ENCODE measurements around the gene RPA3.

Gene RPA3

GRCh38 chr7:7707246-7707645, 11.2 kb downstream of the RPA3 start:
- no peaks in the 10 kb centered on the region for H3K27me3 Mint-ChIP-seq
- H3K4me1 Mint-ChIP-seq (ENCODE audit: low read depth), result peaks cover 22% of the 10 kb centered on the region
- no peaks in the 10 kb centered on the region for H3K9me3 Mint-ChIP-seq
- peaks cover 10% of the 10 kb centered on the region for H3K36me3 Mint-ChIP-seq (ENCODE audit: low read depth)
- H3K4me3 Mint-ChIP-seq, result no peak overlapping the region
- H3K27ac Mint-ChIP-seq, result no peak overlapping the region

- Mint-ChIP-seq H3K9me3 (no peaks in the 10 kb centered on the region), H3K27me3 (no peaks in the 10 kb centered on the region), H3K27ac (no peak overlapping the region), H3K4me1 (ENCODE audit: low read depth) (peaks cover 25% of the 10 kb centered on the region), H3K36me3 (ENCODE audit: low read depth) (peaks cover 10% of the 10 kb centered on the region), H3K4me3 (no peak overlapping the region)
These were observed 11.7 kb downstream of the RPA3 start for GRCh38 chr7:7706556-7707172.

- Mint-ChIP-seq H3K27me3 (no peaks in the 10 kb centered on the region), H3K36me3 (ENCODE audit: low read depth) (peaks cover 10% of the 10 kb centered on the region), H3K27ac (no peak overlapping the region), H3K4me1 (ENCODE audit: low read depth) (peaks cover 29% of the 10 kb centered on the region), H3K4me3 (no peak overlapping the region), H3K9me3 (no peaks in the 10 kb centered on the region)
These were observed 12.3 kb downstream of the RPA3 start for GRCh38 chr7:7706101-7706511.

- Mint-ChIP-seq H3K4me3 (no peak overlapping the region), H3K4me1 (ENCODE audit: low read depth) (peaks cover 33% of the 10 kb centered on the region), H3K36me3 (ENCODE audit: low read depth) (peaks cover 10% of the 10 kb centered on the region), H3K27me3 (no peaks in the 10 kb centered on the region), H3K9me3 (no peaks in the 10 kb centered on the region), H3K27ac (no peak overlapping the region)
These were observed 13.1 kb downstream of the RPA3 start for GRCh38 chr7:7705318-7705717.

GRCh38 chr7:7704867-7705266, 13.5 kb downstream of the RPA3 start:
- Mint-ChIP-seq H3K36me3 (ENCODE audit: low read depth) (peaks cover 14% of the 10 kb centered on the region), H3K4me3 (no peak overlapping the region), H3K4me1 (ENCODE audit: low read depth) (peaks cover 37% of the 10 kb centered on the region), H3K27ac (no peak overlapping the region), H3K27me3 (no peaks in the 10 kb centered on the region), H3K9me3 (no peaks in the 10 kb centered on the region)

- H3K27me3 Mint-ChIP-seq, result no peaks in the 10 kb centered on the region
- peaks cover 39% of the 10 kb centered on the region for H3K4me1 Mint-ChIP-seq (ENCODE audit: low read depth)
- H3K4me3 Mint-ChIP-seq, result no peak overlapping the region
- no peak overlapping the region for H3K27ac Mint-ChIP-seq
- peaks cover 15% of the 10 kb centered on the region for H3K36me3 Mint-ChIP-seq (ENCODE audit: low read depth)
- H3K9me3 Mint-ChIP-seq, result no peaks in the 10 kb centered on the region
These were observed 15.0 kb downstream of the RPA3 start for GRCh38 chr7:7703427-7703826.

GRCh38 chr7:7702826-7703225, 15.6 kb downstream of the RPA3 start:
- H3K36me3 Mint-ChIP-seq (ENCODE audit: low read depth), result peaks cover 15% of the 10 kb centered on the region
- no peak overlapping the region for H3K4me3 Mint-ChIP-seq
- no peaks in the 10 kb centered on the region for H3K27me3 Mint-ChIP-seq
- H3K27ac Mint-ChIP-seq, result no peak overlapping the region
- no peaks in the 10 kb centered on the region for H3K9me3 Mint-ChIP-seq
- peaks cover 43% of the 10 kb centered on the region for H3K4me1 Mint-ChIP-seq (ENCODE audit: low read depth)

- H3K9me3 Mint-ChIP-seq, result no peaks in the 10 kb centered on the region
- no peak overlapping the region for H3K27ac Mint-ChIP-seq
- H3K27me3 Mint-ChIP-seq, result no peaks in the 10 kb centered on the region
- H3K4me3 Mint-ChIP-seq, result no peak overlapping the region
- H3K4me1 Mint-ChIP-seq (ENCODE audit: low read depth), result peaks cover 50% of the 10 kb centered on the region
- peaks cover 18% of the 10 kb centered on the region for H3K36me3 Mint-ChIP-seq (ENCODE audit: low read depth)
These were observed 16.9 kb downstream of the RPA3 start for GRCh38 chr7:7701527-7701926.

GRCh38 chr7:7699970-7700369, 18.4 kb downstream of the RPA3 start:
- Mint-ChIP-seq H3K9me3 (peaks cover under 1% of the 10 kb centered on the region), H3K27me3 (no peaks in the 10 kb centered on the region), H3K4me1 (ENCODE audit: low read depth) (peaks cover 46% of the 10 kb centered on the region), H3K4me3 (no peak overlapping the region), H3K36me3 (ENCODE audit: low read depth) (peaks cover 25% of the 10 kb centered on the region), H3K27ac (no peak overlapping the region)

GRCh38 chr7:7699380-7699779, 19.0 kb downstream of the RPA3 start:
- H3K36me3 Mint-ChIP-seq (ENCODE audit: low read depth), result peaks cover 28% of the 10 kb centered on the region
- H3K4me1 Mint-ChIP-seq (ENCODE audit: low read depth), result peaks cover 43% of the 10 kb centered on the region
- no peak overlapping the region for H3K4me3 Mint-ChIP-seq
- H3K27ac Mint-ChIP-seq, result no peak overlapping the region
- H3K9me3 Mint-ChIP-seq, result peaks cover 6% of the 10 kb centered on the region
- no peaks in the 10 kb centered on the region for H3K27me3 Mint-ChIP-seq

- peaks cover 29% of the 10 kb centered on the region for H3K36me3 Mint-ChIP-seq (ENCODE audit: low read depth)
- peaks cover 43% of the 10 kb centered on the region for H3K4me1 Mint-ChIP-seq (ENCODE audit: low read depth)
- H3K27ac Mint-ChIP-seq, result no peak overlapping the region
- H3K27me3 Mint-ChIP-seq, result no peaks in the 10 kb centered on the region
- H3K4me3 Mint-ChIP-seq, result no peak overlapping the region
- peaks cover 7% of the 10 kb centered on the region for H3K9me3 Mint-ChIP-seq
These were observed 19.5 kb downstream of the RPA3 start for GRCh38 chr7:7698930-7699329.

GRCh38 chr7:7696458-7697119, 21.8 kb downstream of the RPA3 start:
- Mint-ChIP-seq H3K27ac (no peak overlapping the region), H3K4me3 (no peak overlapping the region), H3K36me3 (ENCODE audit: low read depth) (peaks cover 28% of the 10 kb centered on the region), H3K4me1 (ENCODE audit: low read depth) (peaks cover 39% of the 10 kb centered on the region), H3K9me3 (peaks cover 7% of the 10 kb centered on the region), H3K27me3 (no peaks in the 10 kb centered on the region)

GRCh38 chr7:7695111-7695817, 23.1 kb downstream of the RPA3 start:
- Mint-ChIP-seq H3K36me3 (ENCODE audit: low read depth) (peaks cover 28% of the 10 kb centered on the region), H3K9me3 (peaks cover 7% of the 10 kb centered on the region), H3K27ac (no peak overlapping the region), H3K4me1 (ENCODE audit: low read depth) (peaks cover 31% of the 10 kb centered on the region), H3K4me3 (no peak overlapping the region), H3K27me3 (no peaks in the 10 kb centered on the region)

- H3K27ac Mint-ChIP-seq, result no peak overlapping the region
- no peak overlapping the region for H3K4me3 Mint-ChIP-seq
- H3K4me1 Mint-ChIP-seq (ENCODE audit: low read depth), result peaks cover 24% of the 10 kb centered on the region
- H3K9me3 Mint-ChIP-seq, result peaks cover 7% of the 10 kb centered on the region
- peaks cover 23% of the 10 kb centered on the region for H3K36me3 Mint-ChIP-seq (ENCODE audit: low read depth)
- no peaks in the 10 kb centered on the region for H3K27me3 Mint-ChIP-seq
These were observed 23.9 kb downstream of the RPA3 start for GRCh38 chr7:7694542-7694941.

GRCh38 chr7:7693881-7694280, 24.5 kb downstream of the RPA3 start:
- Mint-ChIP-seq H3K27me3 (no peaks in the 10 kb centered on the region), H3K27ac (no peak overlapping the region), H3K36me3 (ENCODE audit: low read depth) (peaks cover 23% of the 10 kb centered on the region), H3K9me3 (peaks cover 7% of the 10 kb centered on the region), H3K4me3 (no peak overlapping the region), H3K4me1 (ENCODE audit: low read depth) (peaks cover 22% of the 10 kb centered on the region)

Measured in stimulated activated naive CD8-positive, alpha-beta T cell treated with anti-CD3 and anti-CD28 coated beads, Interleukin-15, Interleukin-2, amounts not matched to agents 100 ng/mL and 50 ng/mL, for 24 hours (primary cell).